22Rv1 (cell line): ENCODE data around the gene SLC24A4.

ENCODE experiments used
- H3K27ac ChIP-seq: fragments of 450-650 bp; 2 replicates; pipeline ENCODE4 v1.5.1; 2017
- CTCF ChIP-seq: fragments of 450-650 bp; IDR thresholded peaks from 2 replicates; pipeline ENCODE4 v1.5.1; 2017; ENCODE audit warnings: mild to moderate bottlenecking
- ZFX ChIP-seq: fragments of 450-650 bp; IDR thresholded peaks from 2 replicates; pipeline ENCODE4 v1.6.1; 2017; ENCODE audit warnings: antibody characterized with exemption, borderline replicate concordance

Gene SLC24A4

GRCh38 chr14:92469515-92469914 lies 146.6 kb downstream of the SLC24A4 start:
- no peak for TF ChIP-seq ZFX
- TF ChIP-seq CTCF, result no peak
- H3K27ac ChIP-seq, result no peak overlapping the region

GRCh38 chr14:92470215-92470614 lies 147.2 kb downstream of the SLC24A4 start:
- TF ChIP-seq ZFX (no peak), CTCF (no peak)
- H3K27ac ChIP-seq, result no peak overlapping the region

- TF ChIP-seq ZFX, result no peak
- TF ChIP-seq CTCF, result no peak
- H3K27ac ChIP-seq, result no peak overlapping the region
Measured at GRCh38 chr14:92470811-92471210, 147.8 kb downstream of the SLC24A4 start.

- no peak for TF ChIP-seq CTCF
- TF ChIP-seq ZFX, result no peak
- no peak overlapping the region for H3K27ac ChIP-seq
Measured at GRCh38 chr14:92471919-92472318, 149.0 kb downstream of the SLC24A4 start.

GRCh38 chr14:92472860-92473259 lies 149.9 kb downstream of the SLC24A4 start:
- no peak overlapping the region for H3K27ac ChIP-seq
- TF ChIP-seq ZFX (no peak), CTCF (no peak)

GRCh38 chr14:92473261-92473968 lies 150.4 kb downstream of the SLC24A4 start:
- TF ChIP-seq ZFX, result no peak
- no peak for TF ChIP-seq CTCF
- no peak overlapping the region for H3K27ac ChIP-seq

- TF ChIP-seq CTCF (no peak), ZFX (no peak)
- no peak overlapping the region for H3K27ac ChIP-seq
Measured at GRCh38 chr14:92473969-92474535, 151.1 kb downstream of the SLC24A4 start.
